Activated naive CD4-positive, alpha-beta T cell treated with anti-CD3 and anti-CD28 coated beads, Interleukin-2, amount 50 U/mL, for 72 hours (primary cell): ENCODE measurements around the gene APLNR. TPM values are rescaled to one million over a fixed set of nuclear protein-coding genes. Genes with fewer than 3 reads are reported as not detected.

ENCODE experiments used
- ATAC-seq, 2 donors: fragments of 150-1000 bp; cut with Tn5 transposase; 2 replicates each; pipeline ENCODE4 v1.10.0; 2021; ENCODE audit warnings: mild to moderate bottlenecking in 2 of 2, moderate library complexity in 2 of 2
- DNase-seq, 2 donors: peaks; one replicate each; pipeline ENCODE4 v3.0.0; 2021 to 2022; ENCODE audit warnings: low spot score in 2 of 2
- H3K27ac Mint-ChIP-seq, 2 donors: one replicate each; pipeline ENCODE4 v1.8.0; 2022; ENCODE audit warnings: mild to moderate bottlenecking in 2 of 2, mixed read lengths in 2 of 2
- H3K36me3 Mint-ChIP-seq, 2 donors: one replicate each; pipeline ENCODE4 v1.8.0; 2022; ENCODE audit warnings: mixed read lengths in 2 of 2
- H3K9me3 Mint-ChIP-seq, 2 donors: one replicate each; pipeline ENCODE4 v1.8.0; 2022; ENCODE audit warnings: mixed read lengths in 2 of 2
- total RNA-seq, 2 donors: library from RNA; stranded (reverse); gene quantifications; one replicate each; pipeline ENCODE4 v1.2.3, GENCODE V29; 2022

Gene APLNR
- total RNA-seq, 2 donors from 2014 or later: not detected

- ATAC-seq: peak; percentile 33 to 62
- H3K27ac Mint-ChIP-seq: no peak overlapping the region
- no peak for DNase-seq
- peaks cover 0 to 4% of the 10 kb centered on the region in 2 donors for H3K9me3 Mint-ChIP-seq
- no peaks in the 10 kb centered on the region for H3K36me3 Mint-ChIP-seq
These were observed 24.1 kb upstream of the APLNR start for GRCh38 chr11:57260937-57261783.

- DNase-seq (no peak), ATAC-seq (no peak)
- Mint-ChIP-seq H3K36me3 (peaks cover 0 to 6% of the 10 kb centered on the region in 2 donors), H3K9me3 (peaks cover 0 to 4% of the 10 kb centered on the region in 2 donors), H3K27ac (no peak overlapping the region)
These were observed 19.1 kb upstream of the APLNR start for GRCh38 chr11:57256119-57256518.

- peaks cover 0 to 4% of the 10 kb centered on the region in 2 donors for H3K9me3 Mint-ChIP-seq
- H3K27ac Mint-ChIP-seq: no peak overlapping the region
- DNase-seq (no peak), ATAC-seq (no peak)
- H3K36me3 Mint-ChIP-seq: peaks cover 0 to 6% of the 10 kb centered on the region in 2 donors
These were observed 18.6 kb upstream of the APLNR start for GRCh38 chr11:57255618-57256017.

GRCh38 chr11:57254631-57255030 lies 17.6 kb upstream of the APLNR start:
- peaks cover 0 to 6% of the 10 kb centered on the region in 2 donors for H3K36me3 Mint-ChIP-seq
- ATAC-seq (no peak), DNase-seq (no peak)
- peaks cover 0 to 4% of the 10 kb centered on the region in 2 donors for H3K9me3 Mint-ChIP-seq
- H3K27ac Mint-ChIP-seq: no peak overlapping the region

- Mint-ChIP-seq H3K9me3 (peaks cover 0 to 2% of the 10 kb centered on the region in 2 donors), H3K27ac (no peak overlapping the region), H3K36me3 (peaks cover 0 to 6% of the 10 kb centered on the region in 2 donors)
- no peak for ATAC-seq
- no peak for DNase-seq
These were observed 14.5 kb upstream of the APLNR start for GRCh38 chr11:57251491-57252104.

GRCh38 chr11:57251037-57251436 lies 14.0 kb upstream of the APLNR start:
- Mint-ChIP-seq H3K36me3 (peaks cover 0 to 5% of the 10 kb centered on the region in 2 donors), H3K9me3 (no peaks in the 10 kb centered on the region), H3K27ac (no peak overlapping the region)
- no peak for DNase-seq
- ATAC-seq: no peak

- peak in 1 of 2 donors; percentile 52 for DNase-seq
- Mint-ChIP-seq H3K36me3 (no peaks in the 10 kb centered on the region), H3K9me3 (no peaks in the 10 kb centered on the region), H3K27ac (no peak overlapping the region)
- ATAC-seq: peak; percentile 65 to 90
These were observed 12.6 kb upstream of the APLNR start for GRCh38 chr11:57249384-57250319.

GRCh38 chr11:57248780-57249383 lies 11.8 kb upstream of the APLNR start:
- Mint-ChIP-seq H3K9me3 (no peaks in the 10 kb centered on the region), H3K27ac (no peak overlapping the region), H3K36me3 (no peaks in the 10 kb centered on the region)
- DNase-seq: peak in 1 of 2 donors; percentile 18
- ATAC-seq: peak; percentile 28 to 65

- DNase-seq: no peak
- Mint-ChIP-seq H3K36me3 (no peaks in the 10 kb centered on the region), H3K9me3 (no peaks in the 10 kb centered on the region), H3K27ac (no peak overlapping the region)
- no peak for ATAC-seq
These were observed 7.9 kb upstream of the APLNR start for GRCh38 chr11:57244911-57245310.

GRCh38 chr11:57241353-57241972 lies 4.4 kb upstream of the APLNR start:
- Mint-ChIP-seq H3K9me3 (no peaks in the 10 kb centered on the region), H3K27ac (no peak overlapping the region), H3K36me3 (no peaks in the 10 kb centered on the region)
- ATAC-seq (no peak), DNase-seq (no peak)

GRCh38 chr11:57240757-57241156 lies 3.7 kb upstream of the APLNR start:
- ATAC-seq (no peak), DNase-seq (no peak)
- Mint-ChIP-seq H3K36me3 (no peaks in the 10 kb centered on the region), H3K9me3 (no peaks in the 10 kb centered on the region), H3K27ac (no peak overlapping the region)

- DNase-seq (no peak), ATAC-seq (no peak)
- H3K27ac Mint-ChIP-seq: no peak overlapping the region
- H3K36me3 Mint-ChIP-seq: no peaks in the 10 kb centered on the region
- no peaks in the 10 kb centered on the region for H3K9me3 Mint-ChIP-seq
These were observed 3.0 kb upstream of the APLNR start for GRCh38 chr11:57240007-57240406.

GRCh38 chr11:57239348-57239747 lies 2.3 kb upstream of the APLNR start:
- DNase-seq: no peak
- ATAC-seq: no peak
- no peak overlapping the region for H3K27ac Mint-ChIP-seq
- no peaks in the 10 kb centered on the region for H3K36me3 Mint-ChIP-seq
- H3K9me3 Mint-ChIP-seq: no peaks in the 10 kb centered on the region

- no peak for ATAC-seq
These were observed 1.0 kb downstream of the APLNR start for GRCh38 chr11:57235761-57236703.

GRCh38 chr11:57233702-57234101 lies 3.3 kb downstream of the APLNR start:
- ATAC-seq: no peak
- H3K27ac Mint-ChIP-seq: no peak overlapping the region
- H3K36me3 Mint-ChIP-seq: no peaks in the 10 kb centered on the region
- H3K9me3 Mint-ChIP-seq: no peaks in the 10 kb centered on the region
- no peak for DNase-seq

More at GRCh38 chr11:57235761-57236703, 1.0 kb downstream of the APLNR start:
- Mint-ChIP-seq H3K9me3 (no peaks in the 10 kb centered on the region), H3K27ac (no peak overlapping the region), H3K36me3 (no peaks in the 10 kb centered on the region)
- DNase-seq: no peak
